SK-N-SH (cell line): ENCODE measurements around the gene DCTD. TPM values are rescaled to one million over a fixed set of nuclear protein-coding genes. Genes with fewer than 3 reads are reported as not detected.

Source experiments
- CTCF ChIA-PET: fragments of 300-600, 350-600 bp; formaldehyde crosslinking; extraction: SDS; loops from one replicate; lab custom pipeline; 2021; lab: Yijun Ruan, JAX
- POLR2A ChIA-PET: fragments of 350-600 bp; sonication (Branson Sonifier 250); formaldehyde crosslinking; extraction: SDS; loops from one replicate; lab custom pipeline; 2020; ENCODE audit warnings: antibody characterized with exemption, inconsistent platforms; lab: Yijun Ruan, JAX
- DNase-seq: peaks from one replicate; pipeline ENCODE4 v3.0.0; 2012
- H2AFZ ChIP-seq: fragments of 200-600 bp; sonication (generic); 2 replicates; pipeline ENCODE4 v1.8.1; 2016; ENCODE audit warnings: antibody characterized with exemption, mild to moderate bottlenecking, low read depth
- H3F3A ChIP-seq: fragments of 200-600 bp; sonication (generic); replicated peaks from 2 replicates; pipeline ENCODE3; 2016; ENCODE audit warnings: antibody characterized with exemption, mild to moderate bottlenecking; ENCODE audit not compliant: insufficient read depth
- H3K27ac ChIP-seq, 2 experiments: fragments of 200-500 bp in 1 of 2; fragments of 200-600 bp in 1 of 2; sonication (Bioruptor generic) in 1 of 2; sonication (generic), shearing (Covaris generic) in 1 of 2; 2 replicates each; pipeline versions ENCODE4 v1.5.1 to v1.6.1; 2014 to 2016; ENCODE audit warnings: low read depth in 2 of 2, inconsistent platforms in 1 of 2, low read length in 1 of 2, mild to moderate bottlenecking in 1 of 2, mixed read lengths in 1 of 2
- H3K27me3 ChIP-seq: fragments of 200-600 bp; sonication (generic), shearing (Covaris generic); 2 replicates; pipeline ENCODE4 v1.6.1; 2016; ENCODE audit warnings: mixed run types; ENCODE audit not compliant: insufficient read depth
- H3K36me3 ChIP-seq, 2 experiments: fragments of 200-500 bp in 1 of 2; fragments of 200-600 bp in 1 of 2; sonication (Bioruptor generic) in 1 of 2; sonication (generic) in 1 of 2; replicated peaks in 1 of 2; 2 replicates each; pipeline versions ENCODE3 to v1.5.1; 2014 to 2016; ENCODE audit warnings: low read length in 1 of 2, mild to moderate bottlenecking in 1 of 2; ENCODE audit not compliant: insufficient read depth in 2 of 2, control insufficient read depth in 1 of 2
- H3K4me1 ChIP-seq, 2 experiments: fragments of 200-500 bp in 1 of 2; fragments of 200-600 bp in 1 of 2; sonication (Bioruptor generic) in 1 of 2; sonication (generic), shearing (Covaris generic) in 1 of 2; 2 replicates each; pipeline versions ENCODE4 v1.5.1 to v1.6.1; 2014 to 2016; ENCODE audit warnings: low read depth in 1 of 2, low read length in 1 of 2, mixed run types in 1 of 2; ENCODE audit not compliant: insufficient read depth in 2 of 2, control insufficient read depth in 1 of 2
- H3K4me2 ChIP-seq: fragments of 200-600 bp; sonication (generic), shearing (Covaris generic); 2 replicates; pipeline ENCODE4 v1.6.1; 2017; ENCODE audit warnings: mixed run types
- H3K4me3 ChIP-seq, 2 experiments: fragments of 200-500 bp in 1 of 2; fragments of 200-600 bp in 1 of 2; sonication (Bioruptor generic) in 1 of 2; sonication (generic), shearing (Covaris generic) in 1 of 2; 2 replicates each; pipeline versions ENCODE4 v1.5.1 to v1.8.1; 2014 to 2016; ENCODE audit warnings: low read depth in 2 of 2, inconsistent platforms in 1 of 2, low read length in 1 of 2, mild to moderate bottlenecking in 1 of 2, mixed read lengths in 1 of 2, moderate library complexity in 1 of 2
- H3K79me2 ChIP-seq: fragments of 200-600 bp; sonication (generic); 2 replicates; pipeline ENCODE4 v1.8.1; 2017; ENCODE audit warnings: mild to moderate bottlenecking; ENCODE audit not compliant: insufficient read depth
- H3K9ac ChIP-seq: fragments of 200-600 bp; sonication (generic); 2 replicates; pipeline ENCODE4 v1.6.1; 2017; ENCODE audit warnings: mixed run types
- H3K9me2 ChIP-seq: fragments of 200-600 bp; sonication (generic); 2 replicates; pipeline ENCODE4 v1.6.1; 2017; ENCODE audit warnings: mixed run types
- H3K9me3 ChIP-seq: fragments of 200-600 bp; sonication (generic); 2 replicates; pipeline ENCODE4 v1.6.1; 2017; ENCODE audit warnings: mixed run types, mild to moderate bottlenecking, moderate library complexity
- H4K20me1 ChIP-seq: fragments of 200-600 bp; sonication (generic); 2 replicates; pipeline ENCODE4 v1.6.1; 2017; ENCODE audit warnings: mild to moderate bottlenecking, mixed run types; ENCODE audit not compliant: insufficient read depth
- ELF1 ChIP-seq: IDR thresholded peaks from 2 replicates; pipeline ENCODE4 v1.4.0; 2012
- EZH2phosphoT487 ChIP-seq: fragments of 200-600 bp; sonication (generic); IDR thresholded peaks from 2 replicates; pipeline ENCODE4 v1.6.1; 2017; ENCODE audit warnings: low read depth, mixed run types, mild to moderate bottlenecking, antibody characterized with exemption, moderate library complexity, borderline replicate concordance
- FOXJ3 ChIP-seq: sonication (generic); formaldehyde crosslinking; IDR thresholded peaks from 2 replicates; pipeline ENCODE4 v1.5.1; 2020; ENCODE audit warnings: mild to moderate bottlenecking, missing genetic modification reagents
- GABPA ChIP-seq: IDR thresholded peaks from 2 replicates; pipeline ENCODE4 v1.4.0; 2012; ENCODE audit warnings: low read depth, mild to moderate bottlenecking
- IRF3 ChIP-seq: fragments of 150-350 bp; IDR thresholded peaks from 2 replicates; pipeline ENCODE4 v1.6.1; 2016; ENCODE audit warnings: mild to moderate bottlenecking, low read depth, low read length
- NRF1 ChIP-seq: IDR thresholded peaks from 2 replicates; pipeline ENCODE4 v1.6.1; 2012; ENCODE audit warnings: low read depth, mild to moderate bottlenecking, low read length
- POLR2AphosphoS5 ChIP-seq: IDR thresholded peaks from 2 replicates; pipeline ENCODE4 v1.6.1; 2012; ENCODE audit warnings: low read depth, low read length
- RAD21 ChIP-seq: IDR thresholded peaks from 2 replicates; pipeline ENCODE4 v1.6.1; 2012; ENCODE audit warnings: mild to moderate bottlenecking, low read length
- RFX5 ChIP-seq: IDR thresholded peaks from 2 replicates; pipeline ENCODE4 v1.6.1; 2012; ENCODE audit warnings: mild to moderate bottlenecking, improper control_type of control experiment, low read length
- RXRA ChIP-seq: IDR thresholded peaks from 2 replicates; pipeline ENCODE4 v1.4.0; 2012; ENCODE audit warnings: low read depth, mild to moderate bottlenecking, borderline replicate concordance
- SMC3 ChIP-seq: IDR thresholded peaks from 2 replicates; pipeline ENCODE4 v1.6.1; 2012; ENCODE audit warnings: low read depth, low read length, improper control_type of control experiment
- YY1 ChIP-seq: IDR thresholded peaks from 2 replicates; pipeline ENCODE4 v1.4.0; 2012; ENCODE audit warnings: low read depth, mild to moderate bottlenecking
- WGBS: methylation state at CpG from one replicate; pipeline ENCODE4 v1.1.6; 2017; ENCODE audit warnings: low lambda C conversion rate; 5-methylcytosine and 5-hydroxymethylcytosine counted together
- polyA plus RNA-seq, 3 experiments: library from polyadenylated mRNA; depleted of rRNA; stranded (reverse); fragments of >200 nt; gene quantifications; 2 replicates each; pipeline ENCODE4 v1.2.3, GENCODE V29; 2012
- TF ChIP-seq, protein P1 (sequence below): IDR thresholded peaks from 2 replicates; pipeline ENCODE4 v1.4.0; 2012; ENCODE audit warnings: low read depth
- TF ChIP-seq, protein P2 (sequence below): IDR thresholded peaks from 2 replicates; pipeline ENCODE4; 2012
- TF ChIP-seq, protein P3 (sequence below): IDR thresholded peaks from 2 replicates; pipeline ENCODE4 v1.4.0; 2012; ENCODE audit warnings: low read depth, borderline replicate concordance
- TF ChIP-seq, protein P4 (sequence below): fragments of 150-350 bp; IDR thresholded peaks from 2 replicates; pipeline ENCODE4 v1.6.1; 2017; ENCODE audit warnings: antibody characterized with exemption, low read length, low read depth, borderline replicate concordance
- TF ChIP-seq, protein P5 (sequence below): IDR thresholded peaks from 2 replicates; pipeline ENCODE4 v1.6.1; 2012; ENCODE audit warnings: mild to moderate bottlenecking, low read depth, low read length, moderate library complexity

DCTD gene
- polyA plus RNA-seq, 1 of the 3 experiments (the other 2 are of a cell fraction) = 123 TPM

DNA sequence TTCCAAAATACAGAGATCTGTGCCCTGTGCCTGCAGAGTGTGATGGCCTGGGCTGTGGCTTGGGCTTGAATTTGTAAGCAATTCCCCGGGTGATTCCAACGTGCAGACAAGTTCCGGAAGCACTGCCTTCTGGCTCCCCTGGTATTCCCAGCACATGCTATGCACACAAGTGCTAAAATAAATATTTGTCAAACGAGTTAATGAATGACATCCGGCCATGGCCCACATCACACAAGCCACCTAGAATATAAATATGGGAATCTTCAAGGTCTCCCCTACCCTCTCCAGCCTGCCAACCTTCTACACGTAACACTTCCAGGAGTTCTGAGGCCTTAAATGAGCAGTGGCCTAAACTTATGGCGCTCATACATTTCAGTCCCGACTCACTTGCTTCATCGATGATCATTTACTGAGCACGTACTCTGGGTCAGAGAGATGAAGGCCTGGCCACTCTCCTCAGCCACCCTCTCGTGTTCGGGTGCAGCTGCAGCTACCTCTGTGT is 21.3 kb downstream of the DCTD start:
- Histone ChIP-seq H3F3A (peaks cover 4% of the 10 kb centered on the region), H4K20me1 (0 out of 2 replicates have a peak, but pooled peaks cover 3% of the 10 kb centered on the region), H3K9me2 (no peaks in the 10 kb centered on the region), H3K79me2 (no peaks in the 10 kb centered on the region; the same call in 1 of the 2 replicates), H3K9me3 (no peaks in the 10 kb centered on the region), H3K4me2 (no peak overlapping the region), H3K4me3 (no peak overlapping the region), H3K9ac (no peak overlapping the region), H2AFZ (no peak overlapping the region), H3K27ac (no peak overlapping the region), H3K36me3 (peaks cover 32 to 71% of the 10 kb centered on the region in 2 experiments), H3K27me3 (no peaks in the 10 kb centered on the region), H3K4me1 (no peaks in the 10 kb centered on the region; a peak in 1 of 4 replicates)
- no peak for DNase-seq
- no peak for TF ChIP-seq SMC3
- CTCF ChIA-PET = no interaction called here
- WGBS = 92% methylated on average over 12 of the region's 12 CpGs
- POLR2A ChIA-PET = interaction anchor here (1.9 kb wide), 1 partner anchor 8 kb away, joined by 4 read pairs; no protein-coding TSS in a partner anchor

- Histone ChIP-seq H3K4me3 (no peak overlapping the region), H4K20me1 (0 out of 2 replicates have a peak, but pooled peaks cover under 1% of the 10 kb centered on the region), H3K27me3 (no peaks in the 10 kb centered on the region), H3K79me2 (no peaks in the 10 kb centered on the region; the same call in 1 of the 2 replicates), H3K4me1 (peaks cover 0 to under 1% of the 10 kb centered on the region in 2 experiments; a peak in 1 of 4 replicates), H3K9me3 (no peaks in the 10 kb centered on the region), H2AFZ (no peak overlapping the region), H3K36me3 (peaks cover 28 to 76% of the 10 kb centered on the region in 2 experiments), H3F3A (peaks cover 4% of the 10 kb centered on the region), H3K4me2 (no peak overlapping the region), H3K9ac (no peak overlapping the region), H3K9me2 (no peaks in the 10 kb centered on the region), H3K27ac (no peak overlapping the region)
- CTCF ChIA-PET = interaction anchor here (0.8 to 0.9 kb wide), 3 partner anchors 30 to 745 kb away, joined by 3 read pairs; no protein-coding TSS in a partner anchor
- WGBS = 92% methylated on average over 18 of the region's 18 CpGs
- POLR2A ChIA-PET = interaction anchor here (1.9 kb wide), 1 partner anchor 9 kb away, joined by 4 read pairs; no protein-coding TSS in a partner anchor
- no peak for DNase-seq
- TF ChIP-seq, protein P1, sequence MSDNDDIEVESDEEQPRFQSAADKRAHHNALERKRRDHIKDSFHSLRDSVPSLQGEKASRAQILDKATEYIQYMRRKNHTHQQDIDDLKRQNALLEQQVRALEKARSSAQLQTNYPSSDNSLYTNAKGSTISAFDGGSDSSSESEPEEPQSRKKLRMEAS = no peak
- TF ChIP-seq POLR2AphosphoS5 = no peak
- TF ChIP-seq, protein P2, sequence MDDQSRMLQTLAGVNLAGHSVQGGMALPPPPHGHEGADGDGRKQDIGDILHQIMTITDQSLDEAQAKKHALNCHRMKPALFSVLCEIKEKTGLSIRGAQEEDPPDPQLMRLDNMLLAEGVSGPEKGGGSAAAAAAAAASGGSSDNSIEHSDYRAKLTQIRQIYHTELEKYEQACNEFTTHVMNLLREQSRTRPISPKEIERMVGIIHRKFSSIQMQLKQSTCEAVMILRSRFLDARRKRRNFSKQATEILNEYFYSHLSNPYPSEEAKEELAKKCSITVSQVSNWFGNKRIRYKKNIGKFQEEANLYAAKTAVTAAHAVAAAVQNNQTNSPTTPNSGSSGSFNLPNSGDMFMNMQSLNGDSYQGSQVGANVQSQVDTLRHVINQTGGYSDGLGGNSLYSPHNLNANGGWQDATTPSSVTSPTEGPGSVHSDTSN = no peak
- TF ChIP-seq RFX5 = no peak
- TF ChIP-seq GABPA = no peak
- TF ChIP-seq, protein P3, sequence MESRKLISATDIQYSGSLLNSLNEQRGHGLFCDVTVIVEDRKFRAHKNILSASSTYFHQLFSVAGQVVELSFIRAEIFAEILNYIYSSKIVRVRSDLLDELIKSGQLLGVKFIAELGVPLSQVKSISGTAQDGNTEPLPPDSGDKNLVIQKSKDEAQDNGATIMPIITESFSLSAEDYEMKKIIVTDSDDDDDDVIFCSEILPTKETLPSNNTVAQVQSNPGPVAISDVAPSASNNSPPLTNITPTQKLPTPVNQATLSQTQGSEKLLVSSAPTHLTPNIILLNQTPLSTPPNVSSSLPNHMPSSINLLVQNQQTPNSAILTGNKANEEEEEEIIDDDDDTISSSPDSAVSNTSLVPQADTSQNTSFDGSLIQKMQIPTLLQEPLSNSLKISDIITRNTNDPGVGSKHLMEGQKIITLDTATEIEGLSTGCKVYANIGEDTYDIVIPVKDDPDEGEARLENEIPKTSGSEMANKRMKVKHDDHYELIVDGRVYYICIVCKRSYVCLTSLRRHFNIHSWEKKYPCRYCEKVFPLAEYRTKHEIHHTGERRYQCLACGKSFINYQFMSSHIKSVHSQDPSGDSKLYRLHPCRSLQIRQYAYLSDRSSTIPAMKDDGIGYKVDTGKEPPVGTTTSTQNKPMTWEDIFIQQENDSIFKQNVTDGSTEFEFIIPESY = no peak
- TF ChIP-seq IRF3 = no peak
- TF ChIP-seq RAD21 = no peak
- TF ChIP-seq SMC3 = no peak
- TF ChIP-seq, protein P4, sequence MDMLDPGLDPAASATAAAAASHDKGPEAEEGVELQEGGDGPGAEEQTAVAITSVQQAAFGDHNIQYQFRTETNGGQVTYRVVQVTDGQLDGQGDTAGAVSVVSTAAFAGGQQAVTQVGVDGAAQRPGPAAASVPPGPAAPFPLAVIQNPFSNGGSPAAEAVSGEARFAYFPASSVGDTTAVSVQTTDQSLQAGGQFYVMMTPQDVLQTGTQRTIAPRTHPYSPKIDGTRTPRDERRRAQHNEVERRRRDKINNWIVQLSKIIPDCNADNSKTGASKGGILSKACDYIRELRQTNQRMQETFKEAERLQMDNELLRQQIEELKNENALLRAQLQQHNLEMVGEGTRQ = no peak
- no peak for TF ChIP-seq EZH2phosphoT487
- no peak for TF ChIP-seq YY1
- TF ChIP-seq RXRA = no peak
- no peak for TF ChIP-seq FOXJ3
- no peak for TF ChIP-seq NRF1
- TF ChIP-seq, protein P5, sequence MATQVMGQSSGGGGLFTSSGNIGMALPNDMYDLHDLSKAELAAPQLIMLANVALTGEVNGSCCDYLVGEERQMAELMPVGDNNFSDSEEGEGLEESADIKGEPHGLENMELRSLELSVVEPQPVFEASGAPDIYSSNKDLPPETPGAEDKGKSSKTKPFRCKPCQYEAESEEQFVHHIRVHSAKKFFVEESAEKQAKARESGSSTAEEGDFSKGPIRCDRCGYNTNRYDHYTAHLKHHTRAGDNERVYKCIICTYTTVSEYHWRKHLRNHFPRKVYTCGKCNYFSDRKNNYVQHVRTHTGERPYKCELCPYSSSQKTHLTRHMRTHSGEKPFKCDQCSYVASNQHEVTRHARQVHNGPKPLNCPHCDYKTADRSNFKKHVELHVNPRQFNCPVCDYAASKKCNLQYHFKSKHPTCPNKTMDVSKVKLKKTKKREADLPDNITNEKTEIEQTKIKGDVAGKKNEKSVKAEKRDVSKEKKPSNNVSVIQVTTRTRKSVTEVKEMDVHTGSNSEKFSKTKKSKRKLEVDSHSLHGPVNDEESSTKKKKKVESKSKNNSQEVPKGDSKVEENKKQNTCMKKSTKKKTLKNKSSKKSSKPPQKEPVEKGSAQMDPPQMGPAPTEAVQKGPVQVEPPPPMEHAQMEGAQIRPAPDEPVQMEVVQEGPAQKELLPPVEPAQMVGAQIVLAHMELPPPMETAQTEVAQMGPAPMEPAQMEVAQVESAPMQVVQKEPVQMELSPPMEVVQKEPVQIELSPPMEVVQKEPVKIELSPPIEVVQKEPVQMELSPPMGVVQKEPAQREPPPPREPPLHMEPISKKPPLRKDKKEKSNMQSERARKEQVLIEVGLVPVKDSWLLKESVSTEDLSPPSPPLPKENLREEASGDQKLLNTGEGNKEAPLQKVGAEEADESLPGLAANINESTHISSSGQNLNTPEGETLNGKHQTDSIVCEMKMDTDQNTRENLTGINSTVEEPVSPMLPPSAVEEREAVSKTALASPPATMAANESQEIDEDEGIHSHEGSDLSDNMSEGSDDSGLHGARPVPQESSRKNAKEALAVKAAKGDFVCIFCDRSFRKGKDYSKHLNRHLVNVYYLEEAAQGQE = no peak
- no peak for TF ChIP-seq ELF1
Observed at GRCh38 chr4:182894681-182895275, 22.4 kb downstream of the DCTD start.
